Measurements from ENCODE around the gene BLID. TPM values are rescaled to one million over a fixed set of nuclear protein-coding genes. Genes with fewer than 3 reads are reported as not detected.

Gene BLID
- not detected for total RNA-seq
- not detected for polyA plus RNA-seq (2013, experiment 1 of 2)
- not detected for polyA plus RNA-seq (2013, experiment 2 of 2)
- long read RNA-seq, experiment 1 = 0 reads
- long read RNA-seq, experiment 2 = 0 reads
- long read RNA-seq, experiment 3 = 0 reads
- long read RNA-seq, experiment 4 = 0 reads

GRCh38 chr11:122115524-122116379 is at the start of gene BLID:
TSS of gene BLID (minus strand) at chr11:122116215. CDS start at chr11:122115922, 293 bp downstream.
- Mint-ChIP-seq H3K27ac (no peak within 1 kb of the TSS), H3K4me1 (no peaks in the 10 kb centered on the region), H3K27me3 (ENCODE audit: insufficient read depth) (no peaks in the 10 kb centered on the region), H3K9me3 (no peaks in the 10 kb centered on the region), H3K4me3 (no peak within 1 kb of the TSS), H3K36me3 (ENCODE audit: low read depth) (no peaks in the 10 kb centered on the region)
- Histone ChIP-seq H3K9me3 (ENCODE audit: control insufficient read depth, low read length) (no peaks in the 10 kb centered on the region), H3K27ac (ENCODE audit: low read depth, low read length) (no peak within 1 kb of the TSS), H3K36me3 (ENCODE audit: control insufficient read depth, insufficient read depth, low read length) (no peaks in the 10 kb centered on the region), H3K9ac (ENCODE audit: extremely low read depth, low read length, poor library complexity, severe bottlenecking) (no peak within 1 kb of the TSS), H3K27me3 (ENCODE audit: control insufficient read depth, insufficient read depth, low read length, poor library complexity, severe bottlenecking) (no peaks in the 10 kb centered on the region), H3K4me1 (ENCODE audit: control insufficient read depth, insufficient read depth, low read length) (no peaks in the 10 kb centered on the region), H3K4me3 (ENCODE audit: low read length) (no peak within 1 kb of the TSS)
- 61 to 68% methylated on average over 5 to 11 of the region's 11 CpGs for WGBS, 2 experiments (ENCODE audit: insufficient coverage in 1 of 2, insufficient read length in 1 of 2)
- peak; percentile 89 for DNase-seq
- TF ChIP-seq, protein P1, sequence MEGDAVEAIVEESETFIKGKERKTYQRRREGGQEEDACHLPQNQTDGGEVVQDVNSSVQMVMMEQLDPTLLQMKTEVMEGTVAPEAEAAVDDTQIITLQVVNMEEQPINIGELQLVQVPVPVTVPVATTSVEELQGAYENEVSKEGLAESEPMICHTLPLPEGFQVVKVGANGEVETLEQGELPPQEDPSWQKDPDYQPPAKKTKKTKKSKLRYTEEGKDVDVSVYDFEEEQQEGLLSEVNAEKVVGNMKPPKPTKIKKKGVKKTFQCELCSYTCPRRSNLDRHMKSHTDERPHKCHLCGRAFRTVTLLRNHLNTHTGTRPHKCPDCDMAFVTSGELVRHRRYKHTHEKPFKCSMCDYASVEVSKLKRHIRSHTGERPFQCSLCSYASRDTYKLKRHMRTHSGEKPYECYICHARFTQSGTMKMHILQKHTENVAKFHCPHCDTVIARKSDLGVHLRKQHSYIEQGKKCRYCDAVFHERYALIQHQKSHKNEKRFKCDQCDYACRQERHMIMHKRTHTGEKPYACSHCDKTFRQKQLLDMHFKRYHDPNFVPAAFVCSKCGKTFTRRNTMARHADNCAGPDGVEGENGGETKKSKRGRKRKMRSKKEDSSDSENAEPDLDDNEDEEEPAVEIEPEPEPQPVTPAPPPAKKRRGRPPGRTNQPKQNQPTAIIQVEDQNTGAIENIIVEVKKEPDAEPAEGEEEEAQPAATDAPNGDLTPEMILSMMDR (conservative IDR thresholded peaks at IDR 0.05) = peak; percentile 90

DNA sequence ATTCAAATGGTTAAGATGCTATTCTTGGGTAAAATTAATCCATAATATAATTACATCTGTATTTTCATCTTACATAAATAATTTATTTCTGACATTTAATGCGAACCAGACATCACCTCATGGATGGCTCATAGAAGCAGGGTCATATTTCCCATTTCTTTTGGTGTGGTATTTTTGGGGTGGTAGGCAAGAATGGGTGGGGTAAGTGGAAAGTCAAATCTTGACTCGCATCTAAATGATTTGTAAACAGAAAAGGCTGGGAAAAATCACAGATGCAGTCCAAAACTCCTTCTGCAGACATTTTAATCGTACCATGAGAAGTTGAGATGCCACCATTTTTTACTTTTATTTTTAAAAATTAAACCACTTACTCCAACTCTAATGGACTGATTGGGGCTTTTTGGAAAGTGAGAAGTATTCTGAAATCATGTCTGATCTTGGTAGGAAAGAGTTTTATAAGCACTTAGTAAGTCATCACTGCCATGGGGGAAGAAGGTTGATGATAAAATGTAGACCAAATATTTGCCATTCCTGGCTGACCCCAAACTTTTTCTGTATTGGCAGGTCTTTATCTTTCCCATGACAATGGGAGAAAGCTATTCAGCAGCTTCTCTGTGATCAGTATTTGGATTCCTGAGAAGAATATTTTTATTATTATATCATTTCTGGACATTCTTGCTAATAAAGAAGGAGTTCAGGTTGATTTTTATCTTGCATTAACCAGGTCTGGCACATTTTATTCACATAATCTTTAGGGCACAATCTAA is 47.2 kb upstream of the BLID start:
- H3K9me3 Mint-ChIP-seq = no peaks in the 10 kb centered on the region
- no peak overlapping the region for H3K27ac Mint-ChIP-seq
- Histone ChIP-seq H3K4me1 (ENCODE audit: control insufficient read depth, insufficient read depth, low read length) (peaks cover 3% of the 10 kb centered on the region), H3K36me3 (ENCODE audit: control insufficient read depth, insufficient read depth, low read length) (no peaks in the 10 kb centered on the region), H3K4me3 (ENCODE audit: low read length) (no peak overlapping the region), H3K9me3 (ENCODE audit: control insufficient read depth, low read length) (no peaks in the 10 kb centered on the region), H3K27me3 (ENCODE audit: control insufficient read depth, insufficient read depth, low read length, poor library complexity, severe bottlenecking) (peaks cover 6% of the 10 kb centered on the region), H3K9ac (ENCODE audit: extremely low read depth, low read length, poor library complexity, severe bottlenecking) (no peak overlapping the region), H3K27ac (ENCODE audit: low read depth, low read length) (no peak overlapping the region)
- DNase-seq = no peak
- peaks cover 8% of the 10 kb centered on the region for H3K4me1 Mint-ChIP-seq
- peaks cover 6% of the 10 kb centered on the region for H3K27me3 Mint-ChIP-seq (ENCODE audit: insufficient read depth)
- TF ChIP-seq, protein P1 (conservative IDR thresholded peaks at IDR 0.05) = no peak
- H3K36me3 Mint-ChIP-seq (ENCODE audit: low read depth) = no peaks in the 10 kb centered on the region
- no peak overlapping the region for H3K4me3 Mint-ChIP-seq
- 95 to 100% methylated on average over 1 to 3 of the region's 3 CpGs for WGBS, 2 experiments (ENCODE audit: insufficient coverage in 1 of 2, insufficient read length in 1 of 2)

DNA sequence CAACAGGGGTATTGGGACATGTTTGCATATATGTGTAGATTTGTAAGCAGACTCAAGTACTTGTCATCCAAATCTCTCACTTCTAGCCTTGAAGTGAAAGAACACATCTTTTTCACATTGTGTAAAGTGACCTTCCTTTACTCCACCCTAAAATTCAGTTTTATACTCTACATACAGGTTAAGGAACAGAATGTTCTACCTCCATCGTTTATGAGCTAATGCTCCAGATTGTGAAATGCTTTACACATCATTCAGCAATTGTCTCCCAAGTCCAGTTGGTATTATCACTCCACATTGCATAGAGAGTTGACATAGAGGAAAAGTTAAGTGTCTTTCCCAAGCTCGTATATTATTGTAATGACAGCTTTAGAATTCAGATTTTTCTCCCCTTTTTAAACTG is 46.1 kb upstream of the BLID start:
- H3K36me3 Mint-ChIP-seq (ENCODE audit: low read depth) = no peaks in the 10 kb centered on the region
- Histone ChIP-seq H3K4me1 (ENCODE audit: control insufficient read depth, insufficient read depth, low read length) (peaks cover 3% of the 10 kb centered on the region), H3K36me3 (ENCODE audit: control insufficient read depth, insufficient read depth, low read length) (no peaks in the 10 kb centered on the region), H3K9me3 (ENCODE audit: control insufficient read depth, low read length) (no peaks in the 10 kb centered on the region), H3K27me3 (ENCODE audit: control insufficient read depth, insufficient read depth, low read length, poor library complexity, severe bottlenecking) (peaks cover 16% of the 10 kb centered on the region), H3K27ac (ENCODE audit: low read depth, low read length) (no peak overlapping the region), H3K4me3 (ENCODE audit: low read length) (no peak overlapping the region), H3K9ac (ENCODE audit: extremely low read depth, low read length, poor library complexity, severe bottlenecking) (no peak overlapping the region)
- peaks cover 9% of the 10 kb centered on the region for H3K27me3 Mint-ChIP-seq (ENCODE audit: insufficient read depth)
- TF ChIP-seq, protein P1 (conservative IDR thresholded peaks at IDR 0.05) = no peak
- peaks cover 8% of the 10 kb centered on the region for H3K4me1 Mint-ChIP-seq
- H3K9me3 Mint-ChIP-seq = no peaks in the 10 kb centered on the region
- H3K27ac Mint-ChIP-seq = no peak overlapping the region
- H3K4me3 Mint-ChIP-seq = no peak overlapping the region
- 86 to 100% methylated on average over 1 to 2 of the region's 2 CpGs for WGBS, 2 experiments (ENCODE audit: insufficient coverage in 1 of 2, insufficient read length in 1 of 2)
- DNase-seq = no peak

Measured in endodermal cell (in vitro differentiated cells).